ENCODE measurements around the gene SPPL2C. TPM values are rescaled to one million over a fixed set of nuclear protein-coding genes. Genes with fewer than 3 reads are reported as not detected.

SPPL2C gene
- total RNA-seq, 4 donors from 2014 or later = not detected

DNA sequence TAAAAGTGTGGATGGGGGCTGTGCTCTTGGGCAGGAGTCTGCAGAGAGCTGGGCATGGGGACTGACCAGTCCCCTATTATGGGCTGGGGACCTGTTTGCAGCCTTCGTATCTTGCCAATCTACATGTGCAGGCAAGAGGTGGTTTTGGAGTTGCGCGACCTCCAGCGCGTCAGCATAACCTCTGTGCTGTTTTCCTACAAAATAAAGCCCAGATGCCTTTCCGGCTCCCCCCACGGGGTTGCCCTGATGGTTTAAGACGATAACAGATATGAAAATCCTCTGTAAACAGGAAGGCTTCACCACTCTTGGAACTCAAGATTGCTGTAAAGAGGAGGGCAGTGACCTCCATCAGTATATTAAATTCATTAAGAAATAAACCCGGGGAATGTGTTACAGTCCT is 16.5 kb upstream of the SPPL2C start:
- no peak for TF ChIP-seq POLR2A (IDR thresholded peaks at IDR 0.05)
- no peak for TF ChIP-seq EP300 (IDR thresholded peaks at IDR 0.05)
- TF ChIP-seq CTCF (IDR thresholded peaks at IDR 0.05) = no peak
- ATAC-seq = no peak
- peaks cover 0 to 5% (median 0%) of the 10 kb centered on the region in 3 donors for H3K4me1 ChIP-seq
- peaks cover 70% of the 10 kb centered on the region for H3K27me3 ChIP-seq
- no peaks in the 10 kb centered on the region for H3K36me3 ChIP-seq
- H3K9me3 ChIP-seq = no peaks in the 10 kb centered on the region
- H3K4me3 ChIP-seq = no peak overlapping the region
- H3K27ac ChIP-seq = no peak overlapping the region
- WGBS, 2 donors (ENCODE audit: low coverage in 1 of 2) = 67 to 76% methylated on average over 5 to 7 of the region's 9 CpGs

- Histone ChIP-seq H3K36me3 (no peaks in the 10 kb centered on the region), H3K27ac (no peak overlapping the region), H3K27me3 (peaks cover 71% of the 10 kb centered on the region), H3K9me3 (no peaks in the 10 kb centered on the region), H3K4me3 (no peak overlapping the region), H3K4me1 (peaks cover 0 to 5% (median 0%) of the 10 kb centered on the region in 3 donors)
- ATAC-seq = no peak
- WGBS, 2 donors (ENCODE audit: low coverage in 1 of 2) = 59 to 60% methylated on average over 4 to 5 of the region's 15 CpGs
- no peak for TF ChIP-seq CTCF (IDR thresholded peaks at IDR 0.05)
- no peak for TF ChIP-seq POLR2A (IDR thresholded peaks at IDR 0.05)
- TF ChIP-seq EP300 (IDR thresholded peaks at IDR 0.05) = no peak
- TF ChIP-seq POLR2AphosphoS5 (IDR thresholded peaks at IDR 0.05) = no peak
These were observed 16.0 kb upstream of the SPPL2C start for GRCh38 chr17:45828582-45829133.

DNA sequence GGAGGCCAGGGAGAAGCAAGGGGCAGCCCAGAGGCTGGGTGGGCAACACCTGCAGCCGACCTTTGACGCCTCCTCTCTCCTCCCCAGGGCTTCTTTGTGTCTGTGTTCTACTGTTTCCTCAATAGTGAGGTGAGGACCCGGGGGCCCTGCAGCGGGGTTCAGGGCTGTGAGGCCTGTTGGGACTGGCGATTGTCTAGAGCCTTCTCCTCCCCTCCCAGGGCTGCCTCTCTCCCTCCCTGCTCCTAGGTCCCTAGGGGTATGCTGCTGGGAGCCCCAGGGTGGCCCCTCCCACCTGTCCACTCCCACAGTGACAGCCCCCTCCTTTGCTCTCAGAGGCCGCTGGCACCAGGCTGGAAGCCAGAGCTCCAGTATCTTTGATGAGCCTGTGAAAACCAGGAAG is 10.8 kb upstream of the SPPL2C start:
- 20% methylated on average over 1 of the region's 6 CpGs; no CpG with 5 or more reads in 1 of the 2 donors for WGBS, 2 donors (ENCODE audit: low coverage in 1 of 2)
- Histone ChIP-seq H3K4me3 (no peak overlapping the region), H3K27me3 (peaks cover 67% of the 10 kb centered on the region), H3K27ac (no peak overlapping the region), H3K4me1 (peaks cover 0 to 5% (median 0%) of the 10 kb centered on the region in 3 donors), H3K9me3 (no peaks in the 10 kb centered on the region), H3K36me3 (no peaks in the 10 kb centered on the region)
- no peak for ATAC-seq
- TF ChIP-seq POLR2A (IDR thresholded peaks at IDR 0.05) = no peak
- no peak for TF ChIP-seq CTCF (IDR thresholded peaks at IDR 0.05)
- no peak for TF ChIP-seq EP300 (IDR thresholded peaks at IDR 0.05)
- TF ChIP-seq POLR2AphosphoS5 (IDR thresholded peaks at IDR 0.05) = no peak

- 50 to 86% methylated on average over 1 to 2 of the region's 26 CpGs for WGBS, 2 donors (ENCODE audit: low coverage in 1 of 2)
- Histone ChIP-seq H3K4me3 (no peak overlapping the region), H3K4me1 (peaks cover 0 to 5% (median 0%) of the 10 kb centered on the region in 3 donors), H3K36me3 (no peaks in the 10 kb centered on the region), H3K9me3 (no peaks in the 10 kb centered on the region), H3K27ac (no peak overlapping the region), H3K27me3 (peaks cover 64% of the 10 kb centered on the region)
- TF ChIP-seq EP300 (IDR thresholded peaks at IDR 0.05) (no peak), CTCF (IDR thresholded peaks at IDR 0.05) (no peak), POLR2AphosphoS5 (IDR thresholded peaks at IDR 0.05) (no peak), POLR2A (IDR thresholded peaks at IDR 0.05) (no peak)
- ATAC-seq = no peak
These were observed 9.9 kb upstream of the SPPL2C start for GRCh38 chr17:45834471-45835396.

Measured in gastroesophageal sphincter (tissue), 4 donors.